GM06990 (cell line): ENCODE data around the gene NRCAM.

Experiments
- DNase-seq: peaks from one replicate; pipeline ENCODE4 v3.0.0-alpha.2; 2011; ENCODE audit not compliant: insufficient read length; ENCODE audit errors: extremely low read depth
- H3K27me3 ChIP-seq: replicated peaks from 2 replicates; pipeline ENCODE4 v1.6.0; 2011; ENCODE audit warnings: low read length; ENCODE audit not compliant: control insufficient read depth, insufficient read depth
- H3K36me3 ChIP-seq: 2 replicates; pipeline ENCODE4 v1.5.1; 2011; ENCODE audit warnings: low read length; ENCODE audit not compliant: control insufficient read depth, insufficient read depth
- H3K4me3 ChIP-seq: replicated peaks from 2 replicates; pipeline ENCODE4 v1.5.1; 2011; ENCODE audit warnings: low read depth, mild to moderate bottlenecking, control low read depth, low read length
- CTCF ChIP-seq: IDR thresholded peaks from 2 replicates; pipeline ENCODE4 v1.5.1; 2011; ENCODE audit warnings: low read length, control low read depth, mild to moderate bottlenecking, inconsistent platforms; ENCODE audit not compliant: insufficient read depth, poor library complexity, severe bottlenecking

NRCAM gene

GRCh38 chr7:108374899-108375298 lies 81.3 kb downstream of the NRCAM start:
- TF ChIP-seq CTCF = no peak
- H3K36me3 ChIP-seq = no peaks in the 10 kb centered on the region
- H3K4me3 ChIP-seq = no peak overlapping the region
- DNase-seq = no peak
- H3K27me3 ChIP-seq = no peaks in the 10 kb centered on the region

GRCh38 chr7:108372618-108373017 lies 83.6 kb downstream of the NRCAM start:
- Histone ChIP-seq H3K27me3 (no peaks in the 10 kb centered on the region), H3K4me3 (no peak overlapping the region), H3K36me3 (no peaks in the 10 kb centered on the region)
- no peak for DNase-seq
- TF ChIP-seq CTCF = no peak

- no peaks in the 10 kb centered on the region for H3K36me3 ChIP-seq
- no peak for DNase-seq
These were observed 85.6 kb downstream of the NRCAM start for GRCh38 chr7:108370616-108371015.

GRCh38 chr7:108368466-108368865 lies 87.8 kb downstream of the NRCAM start:
- no peak for TF ChIP-seq CTCF

More at GRCh38 chr7:108370616-108371015, 85.6 kb downstream of the NRCAM start:
- TF ChIP-seq CTCF = no peak
- Histone ChIP-seq H3K27me3 (no peaks in the 10 kb centered on the region), H3K4me3 (no peak overlapping the region)

DNA sequence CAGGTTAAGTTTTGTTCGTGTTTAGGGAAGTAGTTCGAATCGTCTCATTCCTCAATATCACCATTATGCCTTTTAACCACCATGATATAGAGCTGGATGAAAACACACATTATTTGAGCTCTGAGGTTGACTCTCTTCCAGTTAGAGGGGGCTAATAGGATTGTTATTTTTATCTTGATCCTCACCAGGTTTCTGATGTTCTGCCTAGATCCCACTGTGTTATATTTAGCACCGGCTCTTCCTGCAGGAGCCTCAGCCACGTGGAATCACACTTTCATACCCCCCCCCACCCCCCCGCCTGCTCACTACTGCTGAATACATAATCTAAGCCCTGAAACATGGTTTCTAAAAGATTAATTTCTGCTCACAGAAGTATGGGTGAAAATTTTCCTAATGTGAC lies 88.3 kb downstream of the NRCAM start:
- no peak overlapping the region for H3K4me3 ChIP-seq
- no peak for DNase-seq
- TF ChIP-seq CTCF = no peak

More at GRCh38 chr7:108368466-108368865, 87.8 kb downstream of the NRCAM start:
- H3K36me3 ChIP-seq = no peaks in the 10 kb centered on the region
- H3K27me3 ChIP-seq = no peaks in the 10 kb centered on the region
- no peak overlapping the region for H3K4me3 ChIP-seq
- no peak for DNase-seq

DNA sequence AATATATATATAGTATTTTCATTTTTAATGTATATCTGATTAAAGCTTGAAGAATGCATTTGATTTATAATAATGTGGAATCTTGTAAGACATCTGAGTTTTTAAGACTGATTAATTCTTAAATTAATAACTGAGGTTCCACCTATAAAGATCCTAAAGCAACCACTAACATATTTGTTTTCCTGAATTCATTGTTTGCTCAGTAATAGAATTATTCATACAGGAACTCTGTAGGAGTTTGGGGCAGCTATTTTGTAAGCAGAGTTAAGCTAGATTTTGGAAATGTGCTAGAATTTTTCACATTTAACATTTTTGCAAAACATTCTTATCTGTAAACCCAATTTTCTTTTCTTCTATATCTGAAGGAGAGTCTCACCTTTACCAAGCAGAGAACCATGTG lies 88.9 kb downstream of the NRCAM start:
- Histone ChIP-seq H3K36me3 (no peaks in the 10 kb centered on the region), H3K27me3 (no peaks in the 10 kb centered on the region), H3K4me3 (no peak overlapping the region)
- TF ChIP-seq CTCF = no peak
- no peak for DNase-seq

More for the DNA sequence above, 88.3 kb downstream of the NRCAM start:
- Histone ChIP-seq H3K27me3 (no peaks in the 10 kb centered on the region), H3K36me3 (no peaks in the 10 kb centered on the region)
